GM12878 (cell line): ENCODE measurements around the gene ZNF792. TPM values are rescaled to one million over a fixed set of nuclear protein-coding genes. Genes with fewer than 3 reads are reported as not detected.

Source experiments
- ATAC-seq: fragments of 200-7000 bp; cut with Tn5 transposase; 3 replicates; pipeline ENCODE4 v1.9.1; 2020; ENCODE audit warnings: mild to moderate bottlenecking, moderate library complexity
- BruUV-seq: library from RNA; stranded (reverse); fragments of 400-500 nt; replicated peaks from 2 replicates; lab custom pipeline; 2021; lab: Mats Ljungman, UMichigan
- CTCF ChIA-PET: fragments of 300-600 bp; sonication (Branson Sonifier 250); formaldehyde crosslinking; extraction: SDS; loops from one replicate; lab custom pipeline; 2021; ENCODE audit warnings: inconsistent platforms; lab: Yijun Ruan, JAX
- POLR2A ChIA-PET: fragments of 350-600 bp; formaldehyde crosslinking; extraction: SDS; loops from one replicate; lab custom pipeline; 2021; ENCODE audit warnings: inconsistent platforms; lab: Charles Lee
- RAD21 ChIA-PET: fragments of 300-600 bp; sonication (Branson Sonifier 250); formaldehyde crosslinking; loops from one replicate; lab custom pipeline; 2023; ENCODE audit warnings: antibody characterized with exemption; ENCODE audit not compliant: unreplicated experiment; lab: Charles Lee
- SMC1A ChIA-PET: fragments of 300-600 bp; sonication (Branson Sonifier 250); formaldehyde crosslinking; loops from one replicate; lab custom pipeline; 2023; ENCODE audit not compliant: unreplicated experiment, uncharacterized antibody; lab: Charles Lee
- DNase-seq: peaks from one replicate; pipeline ENCODE4 v3.0.0-alpha.2; 2011; ENCODE audit warnings: low read depth, low spot score
- FAIRE-seq: peaks from 3 replicates; lab custom pipeline; 2011; peaks lifted over from hg19 to GRCh38; lab: Jason Lieb, UNC
- H2AFZ ChIP-seq: 2 replicates; pipeline ENCODE4 v1.6.0; 2011; ENCODE audit warnings: low read depth, low read length, control low read depth; ENCODE audit not compliant: control insufficient read depth
- H3K27ac ChIP-seq: 2 replicates; pipeline ENCODE4 v1.5.1; 2011; ENCODE audit warnings: control low read depth; ENCODE audit not compliant: control insufficient read depth, insufficient read depth
- H3K27me3 ChIP-seq, 2 experiments: replicated peaks in 1 of 2; 2 replicates each; pipeline versions ENCODE4 v1.6.0 to v1.6.1; 2011; ENCODE audit warnings: low read length in 1 of 2; ENCODE audit not compliant: control insufficient read depth in 2 of 2, insufficient read depth in 2 of 2
- H3K36me3 ChIP-seq, 2 experiments: 2 replicates each; pipeline ENCODE4 v1.5.1; 2011; ENCODE audit warnings: low read length in 1 of 2; ENCODE audit not compliant: control insufficient read depth in 2 of 2, insufficient read depth in 2 of 2
- H3K4me1 ChIP-seq: 2 replicates; pipeline ENCODE4 v1.6.1; 2011; ENCODE audit warnings: mild to moderate bottlenecking, low read length, moderate library complexity, mixed read lengths; ENCODE audit not compliant: control insufficient read depth, insufficient read depth
- H3K4me2 ChIP-seq: 2 replicates; pipeline ENCODE4 v1.6.0; 2011; ENCODE audit warnings: control low read depth; ENCODE audit not compliant: control insufficient read depth, insufficient read depth
- H3K4me3 ChIP-seq: fragments of 200-600 bp; sonication (generic); 2 replicates; pipeline ENCODE4 v1.5.1; 2016
- H3K79me2 ChIP-seq: 2 replicates; pipeline ENCODE4 v1.6.0; 2011; ENCODE audit warnings: low read length; ENCODE audit not compliant: control insufficient read depth, insufficient read depth
- H3K9ac ChIP-seq: 2 replicates; pipeline ENCODE4 v1.8.0; 2011; ENCODE audit warnings: low read length, control low read depth, mixed read lengths; ENCODE audit not compliant: control insufficient read depth, insufficient read depth
- H3K9me3 ChIP-seq: replicated peaks from 3 replicates; pipeline ENCODE4 v1.5.1; 2011; ENCODE audit warnings: mild to moderate bottlenecking, low read length; ENCODE audit not compliant: control insufficient read depth, insufficient read depth
- H4K20me1 ChIP-seq: 2 replicates; pipeline ENCODE4 v1.6.0; 2011; ENCODE audit not compliant: control insufficient read depth, insufficient read depth
- CHD4 ChIP-seq: fragments of 200-600 bp; sonication (generic); IDR thresholded peaks from 2 replicates; pipeline ENCODE4 v1.6.1; 2016; ENCODE audit warnings: mild to moderate bottlenecking
- CREB1 ChIP-seq: IDR thresholded peaks from 2 replicates; pipeline ENCODE4 v1.6.1; 2012; ENCODE audit warnings: low read depth, mild to moderate bottlenecking, inconsistent platforms
- DPF2 ChIP-seq: fragments of 450-650 bp; IDR thresholded peaks from 2 replicates; pipeline ENCODE4 v1.6.1; 2017; ENCODE audit warnings: mild to moderate bottlenecking
- HDAC2 ChIP-seq: fragments of 200-600 bp; sonication (generic); IDR thresholded peaks from 2 replicates; pipeline ENCODE4 v1.6.1; 2017
- MYC ChIP-seq: IDR thresholded peaks from 2 replicates; pipeline ENCODE4 v1.6.1; 2011; ENCODE audit warnings: mild to moderate bottlenecking, low read length, moderate library complexity, inconsistent platforms; ENCODE audit not compliant: insufficient read depth, insufficient replicate concordance, insufficient read length, severe bottlenecking
- NR2C2 ChIP-seq: IDR thresholded peaks from 2 replicates; pipeline ENCODE4 v1.6.1; 2011; ENCODE audit warnings: borderline replicate concordance, low read depth; ENCODE audit not compliant: control insufficient read depth, insufficient read length
- SMAD5 ChIP-seq: IDR thresholded peaks from 2 replicates; pipeline ENCODE4 v1.6.1; 2016; ENCODE audit warnings: antibody characterized with exemption, low read depth
- SRF ChIP-seq, 2 experiments: IDR thresholded peaks; 2 replicates each; pipeline ENCODE4 v1.6.1; 2011; ENCODE audit warnings: low read depth in 2 of 2, low read length in 2 of 2, mild to moderate bottlenecking in 1 of 2, moderate library complexity in 1 of 2
- ZNF207 ChIP-seq: fragments of 450-650 bp; IDR thresholded peaks from 2 replicates; pipeline ENCODE4 v1.6.1; 2014; ENCODE audit warnings: antibody characterized with exemption, mild to moderate bottlenecking, borderline replicate concordance
- WGBS: methylation state at CpG from one replicate; pipeline ENCODE4 v1.1.6; 2016; ENCODE audit warnings: low lambda C conversion rate; ENCODE audit not compliant: insufficient replicate concordance, insufficient coverage; ENCODE audit errors: missing lambda C conversion rate; 5-methylcytosine and 5-hydroxymethylcytosine counted together
- in situ Hi-C: fragments of 300-500 bp; cut with MboI; formaldehyde crosslinking; loops from 9 replicates; pipeline ENCODE4 v1.14.3; 2018; ENCODE audit warnings: mixed read lengths
- intact Hi-C: fragments of 100-400 bp; cut with micrococcal nuclease; formaldehyde crosslinking; loops from one replicate; pipeline ENCODE4 v1.14.2; 2022; ENCODE audit not compliant: unreplicated experiment
- polyA plus RNA-seq, 11 experiments: library from polyadenylated mRNA; depleted of rRNA in 4 of 11; unstranded in 6 of 11; stranded (reverse) in 5 of 11; fragments of >200 nt; fragmentation: Nextera tagmentation in 4 of 11; fragmentation: Illumina TruSeq in 1 of 11; extraction: Ambion mirVana in 4 of 11; extraction: Trizol in 1 of 11; gene quantifications; 1 replicate in 1 of 11; 2 replicates in 10 of 11; pipeline versions ENCODE4 v1.2.1 to v1.2.3, GENCODE V29; 2011 to 2016; ENCODE audit warnings: inconsistent platforms in 2 of 11, missing spikeins in 2 of 11, low read depth in 1 of 11
- total RNA-seq, 4 experiments: library from RNA; depleted of rRNA in 3 of 4; stranded (reverse); fragments of >200 nt in 3 of 4; fragmentation: Illumina TruSeq in 1 of 4; extraction: Trizol in 1 of 4; gene quantifications; 2 replicates each; pipeline versions ENCODE4 v1.2.1 to v1.2.3, GENCODE V29; 2013 to 2021
- TF ChIP-seq, protein P1 (sequence below): IDR thresholded peaks from 2 replicates; pipeline ENCODE4 v1.6.1; 2011; ENCODE audit warnings: borderline replicate concordance, low read depth, mild to moderate bottlenecking, moderate library complexity, mixed read lengths, low read length; ENCODE audit not compliant: insufficient read depth; ENCODE audit errors: extremely low read length

Gene ZNF792
- total and polyA plus RNA-seq, 10 of the 15 experiments (the other 5 are each of a cell fraction or from before 2014, with no cell fraction given): 0.53 to 4.8 (median 1.3) TPM

GRCh38 chr19:35011737-35012682 lies 48.0 kb upstream of the ZNF792 start:
- no peak overlapping the region for H3K27ac ChIP-seq
- CTCF ChIA-PET: interaction anchor here (0.7 to 4.9 kb wide), 11 partner anchors 9 to 125 kb away, joined by 3 to 62 read pairs (median 4); no protein-coding TSS in a partner anchor
- H3K79me2 ChIP-seq: no peaks in the 10 kb centered on the region
- no peak overlapping the region for H3K4me2 ChIP-seq
- no peaks in the 10 kb centered on the region for H4K20me1 ChIP-seq
- no peaks in the 10 kb centered on the region for H3K9me3 ChIP-seq
- no TSS peak for BruUV-seq
- SMC1A ChIA-PET: interaction anchor here (0.6 to 2.6 kb wide), 5 partner anchors 23 to 48 kb away, joined by 3 to 17 read pairs (median 4); partner anchors contain the start of gene ZNF792
- in situ Hi-C loops: loop anchor here (5.0 kb wide), 1 partner anchor 35 kb away; no protein-coding TSS in a partner anchor
- no peaks in the 10 kb centered on the region for H3K27me3 ChIP-seq
- intact Hi-C loops: no loop called here
- POLR2A ChIA-PET: interaction anchor here (1.4 kb wide), 1 partner anchor 21 kb away, joined by 3 read pairs; no protein-coding TSS in a partner anchor
- H3K4me1 ChIP-seq: peaks cover 11% of the 10 kb centered on the region
- FAIRE-seq (no peak), DNase-seq (no peak), ATAC-seq (no peak)
- no peak overlapping the region for H2AFZ ChIP-seq
- 98% methylated on average over 18 of the region's 18 CpGs for WGBS
- TF ChIP-seq NR2C2 (no peak), HDAC2 (no peak), SMAD5 (no peak), CHD4 (no peak), ZNF207 (no peak), MYC (no peak), DPF2 (no peak), SRF (IDR thresholded peaks at IDR 0.05; ENCODE audit: low read depth in 2 of 2, low read length in 2 of 2) (no peak), CREB1 (no peak)
- TF ChIP-seq, protein P1, sequence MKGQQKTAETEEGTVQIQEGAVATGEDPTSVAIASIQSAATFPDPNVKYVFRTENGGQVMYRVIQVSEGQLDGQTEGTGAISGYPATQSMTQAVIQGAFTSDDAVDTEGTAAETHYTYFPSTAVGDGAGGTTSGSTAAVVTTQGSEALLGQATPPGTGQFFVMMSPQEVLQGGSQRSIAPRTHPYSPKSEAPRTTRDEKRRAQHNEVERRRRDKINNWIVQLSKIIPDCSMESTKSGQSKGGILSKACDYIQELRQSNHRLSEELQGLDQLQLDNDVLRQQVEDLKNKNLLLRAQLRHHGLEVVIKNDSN: no peak
- no peak overlapping the region for H3K4me3 ChIP-seq
- H3K36me3 ChIP-seq: peaks cover 10 to 32% of the 10 kb centered on the region in 2 experiments
- RAD21 ChIA-PET: interaction anchor here (0.6 to 3.0 kb wide), 3 partner anchors 22 to 48 kb away, joined by 3 to 13 read pairs (median 5); partner anchors contain the start of gene ZNF792
- H3K9ac ChIP-seq: no peak overlapping the region
